Thyroid gland (tissue), 4 donors: Measurements from ENCODE around the gene CFAP221.

Experiments used
- CTCF ChIP-seq, 6 experiments: fragments of 200-600 bp in 3 of 6; fragments of 450-650 bp in 3 of 6; sonication (generic) in 3 of 6; IDR thresholded peaks; one replicate each; pipeline ENCODE4 v1.5.1; 2016 to 2019; ENCODE audit warnings: antibody characterized with exemption in 6 of 6, mild to moderate bottlenecking in 2 of 6, inconsistent platforms in 1 of 6, moderate library complexity in 1 of 6
- POLR2A ChIP-seq, 2 donors: fragments of 450-650 bp; IDR thresholded peaks; one replicate each; pipeline ENCODE4 v1.6.1; 2017; ENCODE audit warnings: antibody characterized with exemption in 2 of 2, mild to moderate bottlenecking in 2 of 2, moderate library complexity in 1 of 2

DNA sequence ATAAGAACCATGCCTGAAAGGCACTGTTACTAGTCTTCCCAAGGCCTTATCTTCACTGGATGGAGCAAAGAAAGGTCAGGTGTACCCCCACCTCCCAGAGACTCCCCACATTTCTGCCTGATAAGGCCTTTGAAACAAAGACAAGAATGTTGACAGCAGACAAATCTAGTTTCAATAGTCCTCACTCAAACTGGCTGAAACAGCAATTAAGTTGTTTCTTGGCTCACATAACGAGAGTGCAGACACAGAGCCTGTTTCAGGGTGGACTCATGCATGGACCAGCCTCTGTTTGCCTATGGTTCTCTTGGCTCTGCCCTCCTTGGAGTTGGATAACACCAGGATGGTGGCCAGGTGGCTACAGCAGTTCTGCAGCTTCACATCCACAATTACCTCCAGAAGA, 7.5 kb upstream of the CFAP221 start:
- TF ChIP-seq POLR2A (IDR thresholded peaks at IDR 0.05) (no peak), CTCF (IDR thresholded peaks at IDR 0.05) (no peak)
